Tibial nerve (tissue), 3 donors: ENCODE measurements around the gene IFI16.

Source experiments
- CTCF ChIP-seq, 5 experiments: fragments of 200-600 bp in 3 of 5; fragments of 450-650 bp in 2 of 5; sonication (generic) in 3 of 5; IDR thresholded peaks; one replicate each; pipeline ENCODE4 v1.5.1; 2016 to 2019; ENCODE audit warnings: antibody characterized with exemption in 5 of 5, mild to moderate bottlenecking in 3 of 5, moderate library complexity in 2 of 5
- POLR2A ChIP-seq, 2 donors: fragments of 450-650 bp; IDR thresholded peaks; one replicate each; pipeline ENCODE4 v1.6.1; 2017; ENCODE audit warnings: antibody characterized with exemption in 2 of 2, mild to moderate bottlenecking in 2 of 2, moderate library complexity in 2 of 2

- TF ChIP-seq CTCF (IDR thresholded peaks at IDR 0.05) (no peak), POLR2A (IDR thresholded peaks at IDR 0.05) (no peak)
Measured at GRCh38 chr1:159090286-159091179, 80.8 kb downstream of the IFI16 start.
